Smooth muscle cell (in vitro differentiated cells): ENCODE data around the gene TPSG1. TPM values are rescaled to one million over a fixed set of nuclear protein-coding genes. Genes with fewer than 3 reads are reported as not detected.

Experiments
- DNase-seq: peaks from one replicate; lab custom pipeline; 2025; ENCODE audit not compliant: unreplicated experiment; lab: John Stamatoyannopoulos, UW
- H2AFZ ChIP-seq: fragments of 200-600 bp; sonication (generic); 2 replicates; pipeline ENCODE4 v1.6.0; 2016; ENCODE audit warnings: antibody characterized with exemption, low read depth, mild to moderate bottlenecking
- H3F3A ChIP-seq: fragments of 200-600 bp; sonication (generic); 2 replicates; pipeline ENCODE4 v1.6.0; 2017; ENCODE audit warnings: antibody characterized with exemption, low read depth
- H3K27ac ChIP-seq: fragments of 200-600 bp; sonication (generic); 2 replicates; pipeline ENCODE4 v1.5.1; 2016; ENCODE audit warnings: low read depth, mild to moderate bottlenecking
- H3K27me3 ChIP-seq: fragments of 200-600 bp; sonication (generic); 2 replicates; pipeline ENCODE4 v1.6.1; 2016; ENCODE audit warnings: low read depth, mild to moderate bottlenecking
- H3K36me3 ChIP-seq: fragments of 200-600 bp; sonication (generic); 2 replicates; pipeline ENCODE4 v1.5.1; 2016; ENCODE audit warnings: low read depth
- H3K4me1 ChIP-seq: fragments of 200-600 bp; sonication (generic); 2 replicates; pipeline ENCODE4 v1.5.1; 2016; ENCODE audit warnings: low read depth
- H3K4me2 ChIP-seq: fragments of 200-600 bp; sonication (generic); 2 replicates; pipeline ENCODE4 v1.6.0; 2016; ENCODE audit warnings: mild to moderate bottlenecking
- H3K4me3 ChIP-seq: fragments of 200-600 bp; sonication (generic); 2 replicates; pipeline ENCODE4 v1.5.1; 2016; ENCODE audit warnings: mild to moderate bottlenecking
- H3K79me2 ChIP-seq: fragments of 200-600 bp; sonication (generic); 2 replicates; pipeline ENCODE4 v1.6.0; 2016; ENCODE audit warnings: low read depth, mild to moderate bottlenecking
- H3K9ac ChIP-seq: fragments of 200-600 bp; sonication (generic); 2 replicates; pipeline ENCODE4 v1.6.0; 2016; ENCODE audit warnings: low read depth
- H3K9me3 ChIP-seq: fragments of 200-600 bp; sonication (generic); replicated peaks from 2 replicates; pipeline ENCODE4 v1.5.1; 2016; ENCODE audit warnings: low read depth
- H4K20me1 ChIP-seq: fragments of 200-600 bp; sonication (generic); 2 replicates; pipeline ENCODE4 v1.6.0; 2016; ENCODE audit warnings: low read depth
- CTCF ChIP-seq: fragments of 200-600 bp; sonication (generic); IDR thresholded peaks from 2 replicates; pipeline ENCODE4 v1.5.1; 2017; ENCODE audit warnings: borderline replicate concordance, mild to moderate bottlenecking, antibody characterized with exemption; ENCODE audit not compliant: insufficient read depth, poor library complexity, severe bottlenecking
- WGBS: methylation state at CpG from one replicate; pipeline ENCODE4 v1.1.7; 2016; ENCODE audit warnings: low lambda C conversion rate; 5-methylcytosine and 5-hydroxymethylcytosine counted together
- polyA plus RNA-seq: library from polyadenylated mRNA; unstranded; fragments of >200 nt; fragmentation: Nextera tagmentation; extraction: Ambion mirVana; gene quantifications from 2 replicates; pipeline ENCODE4 v1.2.1, GENCODE V29; 2016
- total RNA-seq: library from RNA; depleted of rRNA; stranded (reverse); fragments of >200 nt; gene quantifications from 2 replicates; pipeline ENCODE4 v1.2.3, GENCODE V29; 2014

TPSG1 gene
- total and polyA plus RNA-seq, 2 experiments from 2014 or later = not detected

GRCh38 chr16:1224558-1224957, 510 bp downstream of the TPSG1 start:
- no peak for TF ChIP-seq CTCF
- Histone ChIP-seq H3K27ac (no peak overlapping the region), H3K79me2 (no peaks in the 10 kb centered on the region), H3K9me3 (no peaks in the 10 kb centered on the region), H3K4me3 (no peak overlapping the region), H3K9ac (no peak overlapping the region), H3F3A (no peaks in the 10 kb centered on the region), H4K20me1 (no peaks in the 10 kb centered on the region), H3K36me3 (no peaks in the 10 kb centered on the region), H3K27me3 (no peaks in the 10 kb centered on the region), H3K4me2 (no peak overlapping the region), H2AFZ (no peak overlapping the region), H3K4me1 (no peaks in the 10 kb centered on the region)
- DNase-seq = no peak
- WGBS = 91% methylated on average over 9 of the region's 9 CpGs

GRCh38 chr16:1223355-1224214, 1.5 kb downstream of the TPSG1 start:
- TF ChIP-seq CTCF = no peak
- no peaks in the 10 kb centered on the region for H4K20me1 ChIP-seq
- no peak overlapping the region for H3K9ac ChIP-seq
- H3K79me2 ChIP-seq = no peaks in the 10 kb centered on the region
- DNase-seq = no peak
- 92% methylated on average over 37 of the region's 38 CpGs for WGBS
- no peaks in the 10 kb centered on the region for H3K27me3 ChIP-seq
- H3K27ac ChIP-seq = no peak overlapping the region
- no peaks in the 10 kb centered on the region for H3K9me3 ChIP-seq
- H3K4me1 ChIP-seq = no peaks in the 10 kb centered on the region
- no peaks in the 10 kb centered on the region for H3F3A ChIP-seq
- H3K4me2 ChIP-seq = no peak overlapping the region
- H2AFZ ChIP-seq = no peak overlapping the region
- H3K4me3 ChIP-seq = no peak overlapping the region
- no peaks in the 10 kb centered on the region for H3K36me3 ChIP-seq

GRCh38 chr16:1222553-1223354, 2.3 kb downstream of the TPSG1 start:
- DNase-seq = no peak
- no peaks in the 10 kb centered on the region for H3K36me3 ChIP-seq
- WGBS = 89% methylated on average over 25 of the region's 25 CpGs
- no peak overlapping the region for H3K4me3 ChIP-seq
- H3K79me2 ChIP-seq = no peaks in the 10 kb centered on the region
- no peaks in the 10 kb centered on the region for H3F3A ChIP-seq
- H3K9me3 ChIP-seq = no peaks in the 10 kb centered on the region
- TF ChIP-seq CTCF = no peak
- H3K27me3 ChIP-seq = no peaks in the 10 kb centered on the region
- no peak overlapping the region for H2AFZ ChIP-seq
- H3K27ac ChIP-seq = no peak overlapping the region
- no peak overlapping the region for H3K4me2 ChIP-seq
- no peak overlapping the region for H3K9ac ChIP-seq
- no peaks in the 10 kb centered on the region for H4K20me1 ChIP-seq
- H3K4me1 ChIP-seq = no peaks in the 10 kb centered on the region
